Inflammatory macrophage (primary cell): ENCODE measurements around the gene ANKRD9.
"Not testable (repeated sequence)": the region's sequence is repeated elsewhere in the genome, so short reads cannot be mapped to it uniquely, and the experiment has no call there.

ENCODE experiments used
- DNase-seq, 2 donors: peaks; one replicate each; pipeline ENCODE4 v3.0.0-alpha.2; 2020 to 2022

Gene ANKRD9

DNA sequence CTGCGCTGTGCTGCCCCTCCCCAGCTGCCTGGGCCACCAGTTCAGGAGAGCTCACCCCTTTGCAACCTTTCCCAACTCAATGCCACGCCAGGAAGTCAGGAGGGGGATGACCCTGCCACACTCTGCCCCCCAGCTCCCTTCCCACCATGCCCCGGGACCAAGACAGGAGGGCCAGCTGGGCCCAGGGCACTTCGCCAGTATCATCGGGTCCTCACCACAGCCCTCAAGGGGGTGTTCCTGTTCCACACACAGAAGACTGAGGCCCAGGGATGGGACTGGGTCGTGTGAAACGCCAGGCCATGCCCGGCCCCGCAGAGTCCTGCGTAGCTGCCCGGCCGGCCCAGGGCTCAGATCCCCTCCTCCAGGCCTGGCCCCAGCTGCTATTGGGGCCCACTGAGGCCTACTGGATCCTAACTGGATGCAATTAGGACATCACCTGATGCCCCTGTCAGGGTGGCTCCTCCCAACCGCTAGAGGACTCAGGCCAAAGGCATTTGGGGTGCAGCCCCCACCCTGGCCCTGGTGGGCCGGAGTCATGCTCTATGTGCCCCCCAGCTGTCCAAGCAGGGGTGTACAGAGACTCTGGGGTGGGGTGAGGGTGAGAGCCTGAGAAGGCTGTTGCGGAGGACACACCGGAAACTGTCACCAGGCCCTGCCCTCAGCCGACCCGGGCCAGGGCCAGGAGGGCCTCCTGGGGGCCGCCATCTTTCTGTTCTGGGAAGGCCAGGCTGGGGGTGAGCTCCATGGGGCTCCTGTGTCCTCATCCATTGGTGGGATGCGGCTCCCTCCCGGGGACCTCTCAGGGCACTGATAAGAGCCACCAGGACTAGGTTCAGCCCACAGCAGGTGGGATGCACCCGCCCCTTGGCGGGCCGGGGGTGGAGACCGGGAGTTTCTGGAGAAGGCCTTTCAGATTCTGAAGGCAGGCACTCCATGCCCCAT lies 29.3 kb upstream of the ANKRD9 start:
- no peak for DNase-seq

- DNase-seq: no peak
Measured at GRCh38 chr14:102537981-102538601, 28.5 kb upstream of the ANKRD9 start.

GRCh38 chr14:102532204-102532658 lies 22.7 kb upstream of the ANKRD9 start:
- no peak for DNase-seq

DNA sequence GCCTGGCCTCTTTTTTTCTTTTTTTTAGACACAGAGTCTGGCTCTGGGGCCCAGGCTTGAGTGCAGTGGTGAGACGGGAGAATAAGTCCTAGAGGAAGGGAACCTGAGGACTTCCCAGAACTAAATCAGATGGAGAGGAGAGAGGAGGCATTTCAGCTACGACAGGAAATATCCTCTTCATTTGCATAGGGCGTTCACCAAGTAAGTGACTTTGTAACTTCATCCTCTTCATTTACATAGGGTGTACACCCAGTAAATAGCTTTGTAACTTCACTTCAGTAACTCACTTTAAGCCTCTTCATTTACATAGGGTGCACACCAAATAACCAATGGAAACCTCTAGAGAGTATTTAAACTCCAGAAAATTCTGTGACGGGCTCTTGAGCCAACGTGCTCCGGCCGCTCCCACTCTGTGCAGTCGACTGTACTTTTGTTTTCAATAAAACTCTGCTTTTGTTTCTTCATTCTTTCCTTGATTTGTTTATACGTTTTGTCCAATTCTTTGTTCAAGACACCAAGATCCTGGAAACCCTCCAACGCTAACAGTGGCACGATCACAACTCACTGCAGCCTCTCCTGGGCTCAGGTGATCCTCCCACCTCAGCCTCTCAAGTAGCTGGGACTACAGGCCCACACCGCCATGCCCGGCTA lies 21.4 kb upstream of the ANKRD9 start:
- DNase-seq: peak in 1 of 2 donors; percentile 74

DNA sequence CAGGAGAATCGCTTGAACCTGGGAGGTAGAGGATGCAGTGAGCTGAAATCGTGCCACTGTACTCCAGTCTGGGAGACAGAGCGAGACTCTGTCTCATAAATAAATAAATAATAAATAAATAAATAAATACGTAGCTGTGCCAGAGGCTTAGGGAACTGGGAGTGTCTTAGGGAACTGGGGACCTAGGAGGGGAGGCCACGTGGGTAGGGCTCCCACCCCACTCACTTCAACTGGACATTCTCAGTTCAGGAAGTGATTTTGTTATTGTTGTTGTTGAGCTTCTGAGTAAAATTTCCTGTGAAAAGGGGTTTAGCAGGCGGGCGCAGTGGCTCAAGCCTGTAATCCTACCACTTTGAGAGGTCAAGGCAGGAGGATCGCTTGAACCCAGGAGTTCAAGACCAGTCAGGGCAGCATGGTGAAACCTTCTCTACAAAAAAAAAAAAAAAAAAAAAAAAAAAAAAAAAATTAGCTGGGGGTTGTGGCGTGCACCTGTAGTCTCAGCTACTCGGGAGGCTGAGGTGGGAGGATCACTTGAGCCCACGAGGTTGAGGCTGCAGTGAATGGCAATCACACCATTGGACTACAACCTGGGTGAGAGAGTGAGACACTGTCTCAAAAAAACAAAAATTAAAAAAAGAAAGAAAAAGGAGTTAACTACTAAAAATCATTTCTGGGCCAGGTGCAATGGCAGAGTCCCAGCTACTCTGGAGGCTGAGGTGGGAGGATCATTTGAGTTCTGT lies 19.0 kb upstream of the ANKRD9 start:
- DNase-seq: peak; percentile 75 to 84

- DNase-seq: no peak
Measured at GRCh38 chr14:102525929-102526497, 16.4 kb upstream of the ANKRD9 start.

- DNase-seq: peak; percentile 31 to 52
Measured at GRCh38 chr14:102525219-102525928, 15.8 kb upstream of the ANKRD9 start.

DNA sequence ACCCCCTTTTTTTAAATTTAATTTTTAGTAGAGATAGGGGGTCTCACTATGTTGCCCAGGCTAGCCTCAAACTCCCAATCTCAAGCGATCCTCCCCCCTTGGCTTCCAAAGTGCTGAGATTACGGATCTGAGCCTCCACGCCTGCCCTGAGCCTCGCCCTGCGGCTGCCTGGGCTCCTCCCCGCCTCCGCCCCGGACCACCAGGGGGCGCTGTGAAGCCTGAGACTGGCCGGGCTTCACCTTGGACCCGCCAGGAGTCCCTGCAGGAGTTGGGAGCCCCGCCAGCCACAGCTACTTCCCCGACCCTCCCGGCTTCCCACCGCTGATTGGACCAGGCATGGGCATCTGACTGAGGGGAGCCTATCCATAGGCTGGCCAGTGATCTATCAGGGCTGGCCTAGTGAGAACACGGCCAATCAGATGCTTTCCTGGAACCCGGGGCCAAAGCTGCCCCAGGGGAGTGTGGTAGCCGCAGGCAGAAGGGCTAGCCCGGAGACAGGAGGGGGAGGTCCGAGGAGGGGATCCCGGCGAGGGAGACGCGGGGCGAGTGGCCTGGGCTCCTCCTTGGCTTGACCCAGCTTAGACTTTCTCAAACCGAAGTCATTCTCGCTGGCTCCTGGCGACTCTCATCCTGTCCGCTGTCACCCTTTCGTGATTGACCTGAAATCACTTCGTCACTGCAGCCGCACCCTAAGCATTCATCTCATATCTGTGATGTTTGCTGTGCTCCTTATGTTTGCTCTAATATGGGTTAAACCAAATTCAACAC lies 15.1 kb upstream of the ANKRD9 start:
- peak; percentile 98 to 99 for DNase-seq

- no peak for DNase-seq
Measured at GRCh38 chr14:102523569-102524450, 14.2 kb upstream of the ANKRD9 start.

- no peak for DNase-seq
Measured at GRCh38 chr14:102523200-102523568, 13.6 kb upstream of the ANKRD9 start.

DNA sequence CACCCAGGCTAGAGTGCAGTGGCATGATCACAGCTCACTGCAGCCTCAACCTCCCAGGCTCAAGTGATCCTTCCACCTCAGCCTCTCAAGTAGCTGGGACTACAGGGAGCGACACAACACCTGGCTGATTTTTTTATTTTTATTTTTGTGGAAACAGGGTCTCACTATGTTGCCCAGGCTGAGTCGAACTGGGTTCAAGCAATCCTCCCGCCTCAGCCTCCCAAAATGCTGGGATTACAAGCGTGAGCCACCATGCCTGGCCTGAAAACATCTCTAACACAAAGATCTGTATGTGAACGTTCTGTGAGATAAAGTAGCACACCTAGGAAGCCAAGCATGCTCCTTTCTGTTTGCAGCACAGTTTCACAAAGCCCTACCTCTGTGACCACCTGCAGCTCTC lies 10.1 kb upstream of the ANKRD9 start:
- DNase-seq: not testable (repeated sequence)

GRCh38 chr14:102518063-102518648 lies 8.6 kb upstream of the ANKRD9 start:
- no peak for DNase-seq

DNA sequence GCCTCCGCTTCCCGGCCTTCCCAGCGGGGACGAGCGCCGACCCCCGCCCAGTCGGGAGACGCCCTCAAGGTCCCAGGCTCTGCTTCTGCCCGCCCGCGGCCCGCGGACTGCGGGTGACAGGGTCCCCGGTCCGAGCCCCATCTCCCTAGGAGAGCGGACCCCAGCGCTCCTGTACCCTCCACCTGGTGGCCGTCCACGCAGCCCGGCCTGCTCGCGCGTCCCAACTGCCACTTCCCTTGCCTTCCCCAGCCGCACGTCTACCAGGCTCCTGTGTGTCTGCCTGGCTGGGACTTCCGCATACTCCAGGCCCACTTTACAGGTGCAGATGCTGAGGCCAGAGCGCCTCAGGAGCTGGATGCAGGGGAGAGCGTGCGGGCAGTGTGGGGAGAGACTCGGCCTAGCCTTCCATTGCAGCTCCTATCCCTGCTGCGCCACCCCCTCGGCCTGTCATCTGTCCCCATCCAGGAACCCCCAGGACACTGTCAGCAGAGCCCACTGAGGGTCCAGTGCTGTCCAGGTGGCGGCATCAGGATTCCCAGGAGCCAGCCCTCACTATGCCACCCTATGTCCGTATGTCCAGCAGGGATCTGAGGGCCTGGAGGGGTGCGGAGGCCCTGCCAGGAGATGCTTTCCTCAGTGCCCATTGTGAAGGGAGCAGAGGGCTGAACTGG lies 8.0 kb upstream of the ANKRD9 start:
- no peak for DNase-seq

DNA sequence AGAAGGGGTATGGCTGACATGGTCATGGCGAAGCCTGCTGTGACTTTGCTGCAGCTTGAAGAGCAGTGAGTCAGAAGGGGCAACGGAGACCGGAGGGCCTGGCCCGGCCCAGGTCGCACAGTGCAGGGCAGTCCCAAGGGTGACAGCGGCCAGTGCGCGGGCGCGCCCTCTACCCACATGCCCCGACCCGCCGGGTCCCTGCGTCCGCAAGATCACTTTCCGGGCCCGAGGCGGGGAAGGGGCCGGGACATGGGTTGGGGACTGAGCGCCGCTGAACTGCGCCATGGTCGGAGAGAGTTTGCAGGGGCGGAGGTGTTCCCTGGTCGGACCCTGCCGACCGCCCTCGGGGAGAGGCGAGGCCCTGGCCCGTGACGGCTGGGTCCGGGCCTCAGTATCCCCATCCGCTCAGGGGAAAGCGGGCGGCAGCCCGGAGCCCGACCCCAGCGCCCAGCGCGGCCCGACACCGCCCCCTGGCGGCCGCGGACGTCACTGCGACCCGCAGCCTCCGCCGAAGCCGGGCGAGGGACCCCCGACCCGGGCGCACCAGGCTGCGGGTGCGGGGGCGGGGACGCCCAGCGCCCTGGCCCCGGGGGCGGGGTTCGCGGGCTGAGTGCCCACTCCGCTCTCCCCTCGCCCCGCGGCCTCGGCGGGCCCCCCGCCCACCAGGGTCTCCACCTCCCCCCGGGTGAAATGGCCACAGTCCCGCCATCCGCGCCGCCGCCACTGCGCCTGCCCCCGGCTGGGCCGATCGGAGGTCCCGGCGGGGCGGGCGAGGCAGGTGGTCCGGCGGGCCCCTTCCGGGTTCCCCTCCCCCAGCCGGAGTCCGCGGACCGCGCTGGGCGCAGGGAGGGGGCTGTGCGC lies 7.2 kb upstream of the ANKRD9 start:
- peak; percentile 12 to 41 for DNase-seq

DNA sequence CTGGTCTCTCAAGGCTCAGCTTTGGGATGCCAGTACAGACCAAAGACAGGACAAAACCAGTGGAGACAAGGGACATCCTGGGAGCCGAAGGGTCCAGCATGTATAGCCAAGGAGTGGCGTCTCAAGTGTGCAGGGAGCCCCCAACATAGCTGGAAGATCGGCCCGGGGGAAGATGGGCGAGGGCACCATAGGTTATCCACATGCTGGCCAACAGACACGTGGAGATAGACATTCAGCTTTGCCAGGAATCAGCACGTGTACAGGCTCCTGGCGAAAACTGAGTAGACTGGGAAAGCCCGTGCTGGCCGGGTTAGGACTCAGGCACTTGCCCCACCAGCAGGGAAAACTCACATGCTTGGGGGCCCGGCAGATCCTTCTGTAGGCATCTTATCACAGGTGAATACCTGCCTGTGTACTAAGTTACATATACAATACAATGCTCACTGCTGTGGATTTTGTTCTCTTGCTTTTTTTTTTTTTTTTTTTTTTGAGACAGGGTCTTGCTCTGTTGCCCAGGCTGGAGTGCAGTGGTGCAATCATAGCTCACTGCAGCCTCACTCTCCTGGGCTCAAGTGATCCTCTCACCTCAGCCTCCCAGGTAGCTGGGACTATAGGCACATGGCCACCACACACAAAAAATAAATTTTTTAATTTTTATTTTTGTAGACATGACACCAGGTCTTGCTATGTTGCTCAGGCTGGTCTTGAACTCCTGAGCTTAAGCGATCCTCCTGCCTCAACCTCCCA lies 5.6 kb upstream of the ANKRD9 start:
- DNase-seq: no peak

- DNase-seq: no peak
Measured at GRCh38 chr14:102513899-102514772, 4.6 kb upstream of the ANKRD9 start.
